HG02970 (cell line): ENCODE data around the gene ABCB10.
A peak's percentile ranks its signal among the peaks of the same experiment; 100 is the strongest.
"Not testable (repeated sequence)": the region's sequence is repeated elsewhere in the genome, so short reads cannot be mapped to it uniquely, and the experiment has no call there.

Experiments used
- ATAC-seq: cut with Tn5 transposase; IDR thresholded peaks from one replicate; pipeline ENCODE4 v1.9.1; 2021; ENCODE audit warnings: mild to moderate bottlenecking, moderate library complexity, moderate number of reproducible peaks; ENCODE audit not compliant: unreplicated experiment, low FRiP score

The ABCB10 gene

GRCh38 chr1:229480495-229480894 is 78.0 kb downstream of the ABCB10 start:
- ATAC-seq = no peak

GRCh38 chr1:229479660-229480399 is 78.7 kb downstream of the ABCB10 start:
- peak; percentile 53 for ATAC-seq

- no peak for ATAC-seq
Observed at GRCh38 chr1:229478852-229479251, 79.7 kb downstream of the ABCB10 start.

- not testable (repeated sequence) for ATAC-seq
Observed at GRCh38 chr1:229475859-229476258, 82.6 kb downstream of the ABCB10 start.

- ATAC-seq = no peak
Observed at GRCh38 chr1:229474509-229474908, 84.0 kb downstream of the ABCB10 start.

GRCh38 chr1:229471175-229471574 is 87.3 kb downstream of the ABCB10 start:
- ATAC-seq = no peak

- ATAC-seq = no peak
Observed at GRCh38 chr1:229470406-229471043, 88.0 kb downstream of the ABCB10 start.

GRCh38 chr1:229466887-229467286 is 91.6 kb downstream of the ABCB10 start:
- no peak for ATAC-seq
